Endothelial cell of umbilical vein (primary cell): ENCODE data around the gene ACTN1.

ENCODE experiments used
- EZH2 ChIP-seq: IDR thresholded peaks from 2 replicates; pipeline ENCODE4 v1.6.1; 2012; ENCODE audit warnings: borderline replicate concordance, low read depth, mild to moderate bottlenecking, moderate library complexity, low read length, inconsistent platforms; ENCODE audit not compliant: severe bottlenecking
- GATA2 ChIP-seq: IDR thresholded peaks from 2 replicates; pipeline ENCODE4 v1.7.0; 2011; ENCODE audit warnings: low read depth, mild to moderate bottlenecking, moderate library complexity, mixed read lengths, low read length; ENCODE audit not compliant: insufficient read length, insufficient read depth
- TF ChIP-seq, protein P1 (sequence below), 2 donors: IDR thresholded peaks; 1 replicate in 1 of 2; 2 replicates in 1 of 2; pipeline ENCODE4 v1.5.1; 2011; ENCODE audit warnings: low read length in 2 of 2, mild to moderate bottlenecking in 2 of 2, moderate library complexity in 2 of 2, control low read depth in 1 of 2, inconsistent platforms in 1 of 2, low read depth in 1 of 2; ENCODE audit not compliant: insufficient read depth in 1 of 2; ENCODE audit errors: extremely low read depth in 1 of 2

DNA sequence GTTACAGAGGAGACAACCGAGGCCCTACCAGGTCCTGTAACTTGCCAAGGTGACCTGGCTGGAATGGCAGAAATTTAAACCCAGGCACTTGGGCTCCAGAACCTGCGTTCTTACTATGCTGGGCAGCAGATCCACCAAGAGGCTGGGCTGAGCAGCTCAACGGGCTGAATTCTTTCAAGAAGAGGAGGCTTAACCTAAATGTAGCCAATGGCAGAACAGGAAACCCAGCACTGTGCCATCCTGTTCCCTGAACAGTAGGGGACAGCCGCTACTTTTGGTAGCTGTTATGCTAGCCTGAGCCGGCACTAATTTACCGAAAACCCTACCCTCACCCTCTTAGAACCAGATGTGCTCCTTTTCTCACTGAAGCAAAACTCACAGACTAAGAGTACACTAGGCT is 86.1 kb downstream of the ACTN1 start:
- no peak for TF ChIP-seq EZH2
- TF ChIP-seq, protein P1, sequence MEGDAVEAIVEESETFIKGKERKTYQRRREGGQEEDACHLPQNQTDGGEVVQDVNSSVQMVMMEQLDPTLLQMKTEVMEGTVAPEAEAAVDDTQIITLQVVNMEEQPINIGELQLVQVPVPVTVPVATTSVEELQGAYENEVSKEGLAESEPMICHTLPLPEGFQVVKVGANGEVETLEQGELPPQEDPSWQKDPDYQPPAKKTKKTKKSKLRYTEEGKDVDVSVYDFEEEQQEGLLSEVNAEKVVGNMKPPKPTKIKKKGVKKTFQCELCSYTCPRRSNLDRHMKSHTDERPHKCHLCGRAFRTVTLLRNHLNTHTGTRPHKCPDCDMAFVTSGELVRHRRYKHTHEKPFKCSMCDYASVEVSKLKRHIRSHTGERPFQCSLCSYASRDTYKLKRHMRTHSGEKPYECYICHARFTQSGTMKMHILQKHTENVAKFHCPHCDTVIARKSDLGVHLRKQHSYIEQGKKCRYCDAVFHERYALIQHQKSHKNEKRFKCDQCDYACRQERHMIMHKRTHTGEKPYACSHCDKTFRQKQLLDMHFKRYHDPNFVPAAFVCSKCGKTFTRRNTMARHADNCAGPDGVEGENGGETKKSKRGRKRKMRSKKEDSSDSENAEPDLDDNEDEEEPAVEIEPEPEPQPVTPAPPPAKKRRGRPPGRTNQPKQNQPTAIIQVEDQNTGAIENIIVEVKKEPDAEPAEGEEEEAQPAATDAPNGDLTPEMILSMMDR (IDR thresholded peaks at IDR 0.05; ENCODE audit: extremely low read depth in 1 of 2, insufficient read depth in 1 of 2, low read depth in 1 of 2, low read length in 2 of 2), result no peak
- no peak for TF ChIP-seq GATA2
